Kidney (tissue), 14 donors: ENCODE results near the gene MAP3K21. TPM values are rescaled to one million over a fixed set of nuclear protein-coding genes. Genes with fewer than 3 reads are reported as not detected.

ENCODE experiments used
- DNase-seq, 5 donors: peaks; one replicate each; pipeline ENCODE4 v3.0.0-alpha.2; 2013 to 2020
- FAIRE-seq: peaks from 2 replicates; lab custom pipeline; 2012; peaks lifted over from hg19 to GRCh38; lab: Jason Lieb, UNC
- H3K27ac ChIP-seq, 2 donors: one replicate each; pipeline ENCODE4 v1.7.0; 2013; ENCODE audit warnings: low read depth in 2 of 2, low read length in 2 of 2, inconsistent platforms in 1 of 2
- H3K27me3 ChIP-seq: one replicate; pipeline ENCODE4 v1.7.1; 2013; ENCODE audit warnings: low read length, inconsistent platforms; ENCODE audit not compliant: control insufficient read depth, insufficient read depth
- H3K36me3 ChIP-seq, 3 donors: one replicate each; pipeline versions ENCODE4 v1.7.0 to v1.7.1; 2013; ENCODE audit warnings: low read length in 3 of 3, control low read depth in 1 of 3, inconsistent platforms in 1 of 3; ENCODE audit not compliant: insufficient read depth in 3 of 3, control insufficient read depth in 2 of 3
- H3K4me1 ChIP-seq, 3 donors: one replicate each; pipeline versions ENCODE4 v1.7.0 to v1.7.1; 2013; ENCODE audit warnings: low read length in 3 of 3, inconsistent platforms in 1 of 3, low read depth in 1 of 3; ENCODE audit not compliant: control insufficient read depth in 2 of 3, insufficient read depth in 2 of 3
- H3K4me3 ChIP-seq, 3 donors: one replicate each; pipeline versions ENCODE4 v1.7.0 to v1.8.1; 2013; ENCODE audit warnings: low read length in 3 of 3, control low read depth in 1 of 3, inconsistent platforms in 1 of 3
- H3K9ac ChIP-seq, 3 donors: one replicate each; pipeline versions ENCODE4 v1.7.0 to v1.7.1; 2013; ENCODE audit warnings: low read length in 3 of 3, control low read depth in 1 of 3, inconsistent platforms in 1 of 3
- H3K9me3 ChIP-seq, 3 donors: one replicate each; pipeline versions ENCODE4 v1.7.0 to v1.7.1; 2013; ENCODE audit warnings: low read length in 3 of 3, control low read depth in 1 of 3, inconsistent platforms in 1 of 3; ENCODE audit not compliant: control insufficient read depth in 2 of 3, insufficient read depth in 1 of 3
- CTCF ChIP-seq: IDR thresholded peaks from 3 replicates; pipeline ENCODE4 v1.5.1; 2012; ENCODE audit warnings: mild to moderate bottlenecking, moderate library complexity, borderline replicate concordance; ENCODE audit not compliant: insufficient read depth; ENCODE audit errors: extremely low read depth
- intact Hi-C: fragments of 100-400 bp; cut with DNase I; formaldehyde crosslinking; loops from one replicate; pipeline ENCODE4 v1.11.1; 2022
- polyA plus RNA-seq: library from polyadenylated mRNA; stranded (reverse); fragments of 350-450 nt; fragmentation: Illumina TruSeq; extraction: RNeasy Lipid Tissue Mini Kit (QIAGEN cat#74804); gene quantifications from one replicate; pipeline ENCODE4 v1.2.3, GENCODE V29; 2014; ENCODE audit warnings: low read depth, low replicate concordance; ENCODE audit not compliant: insufficient read depth
- total RNA-seq: library from RNA; stranded (reverse); fragmentation: NEBNext Ultra II Directional; extraction: Animal tissue kit (Norgen Biotek cat#: 25700); gene quantifications from one replicate; pipeline ENCODE4 v1.2.1, GENCODE V29; 2021
- donor health status: control.
- donor health status: control.
- donor health status: control.
- donor health status: control.
- donor health status: control.
- donor health status: DM: yes; HTN: yes; CAD: no.
- donor health status: Normal renal cell carcinoma (clear cell type).

The MAP3K21 gene
- total and polyA plus RNA-seq, 2 donors from 2014 or later, result 7.4 to 21.6 TPM

- H3K27ac ChIP-seq, result no peak overlapping the region
- DNase-seq, result no peak
- H3K27me3 ChIP-seq, result no peaks in the 10 kb centered on the region
- intact Hi-C loops, result no loop called here
- no peak overlapping the region for H3K9ac ChIP-seq
- no peaks in the 10 kb centered on the region for H3K9me3 ChIP-seq
- no peak for FAIRE-seq
- H3K36me3 ChIP-seq, result peaks cover 0 to 14% (median 0%) of the 10 kb centered on the region in 3 donors
- no peak overlapping the region for H3K4me3 ChIP-seq
- H3K4me1 ChIP-seq, result peaks cover 4 to 12% (median 8%) of the 10 kb centered on the region in 3 donors
- no peak for TF ChIP-seq CTCF
Observed at GRCh38 chr1:233372218-233373120, 44.9 kb downstream of the MAP3K21 start.

GRCh38 chr1:233373226-233373625 lies 45.7 kb downstream of the MAP3K21 start:
- Histone ChIP-seq H3K4me1 (peaks cover 4 to 12% (median 4%) of the 10 kb centered on the region in 3 donors), H3K36me3 (peaks cover 0 to 14% (median 0%) of the 10 kb centered on the region in 3 donors), H3K27ac (no peak overlapping the region), H3K9ac (no peak overlapping the region), H3K4me3 (no peak overlapping the region), H3K9me3 (no peaks in the 10 kb centered on the region), H3K27me3 (no peaks in the 10 kb centered on the region)
- TF ChIP-seq CTCF, result no peak
- intact Hi-C loops, result no loop called here
- DNase-seq (no peak), FAIRE-seq (no peak)

GRCh38 chr1:233375653-233376052 lies 48.1 kb downstream of the MAP3K21 start:
- FAIRE-seq (no peak), DNase-seq (no peak)
- intact Hi-C loops, result no loop called here
- no peak overlapping the region for H3K27ac ChIP-seq
- H3K4me3 ChIP-seq, result no peak overlapping the region
- no peaks in the 10 kb centered on the region for H3K27me3 ChIP-seq
- H3K36me3 ChIP-seq, result peaks cover 0 to 21% (median 9%) of the 10 kb centered on the region in 3 donors
- H3K4me1 ChIP-seq, result no peaks in the 10 kb centered on the region
- no peaks in the 10 kb centered on the region for H3K9me3 ChIP-seq
- H3K9ac ChIP-seq, result no peak overlapping the region
- TF ChIP-seq CTCF, result no peak
